ENCODE measurements around the gene MCTP1.

DNA sequence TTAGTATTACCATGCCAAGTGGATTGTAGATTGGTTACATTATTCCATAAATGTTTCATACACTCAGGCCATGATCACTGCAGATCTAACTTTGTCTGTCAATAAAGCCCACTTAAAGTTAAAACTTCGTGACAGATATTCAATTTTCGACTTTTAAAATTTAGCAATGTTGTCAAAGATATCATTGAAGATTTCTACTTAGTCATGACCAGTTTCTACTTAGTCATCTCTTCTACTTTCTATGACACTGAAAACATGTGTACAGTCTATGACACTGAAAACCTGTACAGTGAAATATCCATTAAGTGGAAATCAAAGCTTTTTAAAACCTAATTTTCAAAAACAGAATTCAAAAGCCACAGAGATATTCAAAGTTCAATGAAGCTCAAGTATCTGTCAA lies 258.2 kb downstream of the MCTP1 start:
- TF ChIP-seq, protein P1, sequence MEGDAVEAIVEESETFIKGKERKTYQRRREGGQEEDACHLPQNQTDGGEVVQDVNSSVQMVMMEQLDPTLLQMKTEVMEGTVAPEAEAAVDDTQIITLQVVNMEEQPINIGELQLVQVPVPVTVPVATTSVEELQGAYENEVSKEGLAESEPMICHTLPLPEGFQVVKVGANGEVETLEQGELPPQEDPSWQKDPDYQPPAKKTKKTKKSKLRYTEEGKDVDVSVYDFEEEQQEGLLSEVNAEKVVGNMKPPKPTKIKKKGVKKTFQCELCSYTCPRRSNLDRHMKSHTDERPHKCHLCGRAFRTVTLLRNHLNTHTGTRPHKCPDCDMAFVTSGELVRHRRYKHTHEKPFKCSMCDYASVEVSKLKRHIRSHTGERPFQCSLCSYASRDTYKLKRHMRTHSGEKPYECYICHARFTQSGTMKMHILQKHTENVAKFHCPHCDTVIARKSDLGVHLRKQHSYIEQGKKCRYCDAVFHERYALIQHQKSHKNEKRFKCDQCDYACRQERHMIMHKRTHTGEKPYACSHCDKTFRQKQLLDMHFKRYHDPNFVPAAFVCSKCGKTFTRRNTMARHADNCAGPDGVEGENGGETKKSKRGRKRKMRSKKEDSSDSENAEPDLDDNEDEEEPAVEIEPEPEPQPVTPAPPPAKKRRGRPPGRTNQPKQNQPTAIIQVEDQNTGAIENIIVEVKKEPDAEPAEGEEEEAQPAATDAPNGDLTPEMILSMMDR (IDR thresholded peaks at IDR 0.05) = no peak
- no peak for TF ChIP-seq ZFX (IDR thresholded peaks at IDR 0.05; ENCODE audit: borderline replicate concordance)
